HCT116 (cell line): Measurements from ENCODE around the gene AMMECR1. TPM values are rescaled to one million over a fixed set of nuclear protein-coding genes. Genes with fewer than 3 reads are reported as not detected.

Experiments
- ATAC-seq: fragments of 200-7000 bp; cut with Tn5 transposase; 2 replicates; pipeline ENCODE4 v1.9.1; 2020; ENCODE audit warnings: mild to moderate bottlenecking, moderate library complexity
- BruUV-seq: library from RNA; stranded (reverse); fragments of 400-500 nt; replicated peaks from 2 replicates; lab custom pipeline; 2021; lab: Mats Ljungman, UMichigan
- CTCF ChIA-PET: fragments of 300-600 bp; sonication (Branson Sonifier 250); formaldehyde crosslinking; loops from one replicate; lab custom pipeline; 2021; ENCODE audit warnings: antibody characterized with exemption; lab: Charles Lee
- POLR2A ChIA-PET: fragments of 300-600, 350-600 bp; sonication (Branson Sonifier 250); formaldehyde crosslinking; loops from one replicate; lab custom pipeline; 2021; ENCODE audit warnings: antibody characterized with exemption; lab: Charles Lee
- RAD21 ChIA-PET, 2 experiments: fragments of 300-600 bp; sonication (Branson Sonifier 250); formaldehyde crosslinking; loops; one replicate each; lab custom pipeline; 2023; ENCODE audit warnings: low total read pairs in 2 of 2; ENCODE audit not compliant: uncharacterized antibody in 2 of 2, unreplicated experiment in 2 of 2, low non-redundant PET in 1 of 2; lab: Charles Lee
- DNase-seq: peaks from one replicate; pipeline ENCODE4 v3.0.0-alpha.2; 2010; ENCODE audit warnings: low read depth, low spot score
- H2AFZ ChIP-seq: fragments of 200-600 bp; shearing (Covaris generic), sonication (generic); 2 replicates; pipeline ENCODE4 v1.6.1; 2017; ENCODE audit warnings: low read depth, mixed run types, mixed read lengths, antibody characterized with exemption, low read length; ENCODE audit not compliant: poor library complexity, severe bottlenecking
- H3K27ac ChIP-seq: 2 replicates; pipeline ENCODE4 v1.5.1; 2012; ENCODE audit warnings: low read depth, low read length
- H3K27me3 ChIP-seq: fragments of 200-600 bp; sonication (generic); 2 replicates; pipeline ENCODE4 v1.6.1; 2016; ENCODE audit warnings: mixed run types, low read length, mixed read lengths; ENCODE audit not compliant: insufficient read depth
- H3K36me3 ChIP-seq, 2 experiments: fragments of 200-500 bp in 1 of 2; fragments of 200-600 bp in 1 of 2; sonication (Bioruptor generic) in 1 of 2; sonication (generic) in 1 of 2; 2 replicates each; pipeline versions ENCODE4 v1.5.1 to v1.6.1; 2014 to 2016; ENCODE audit warnings: low read length in 2 of 2, inconsistent platforms in 1 of 2, mixed read lengths in 1 of 2, mixed run types in 1 of 2; ENCODE audit not compliant: insufficient read depth in 2 of 2, control insufficient read depth in 1 of 2
- H3K4me1 ChIP-seq, 2 experiments: fragments of 200-600 bp in 1 of 2; sonication (generic) in 1 of 2; 2 replicates each; pipeline versions ENCODE4 v1.5.1 to v1.6.1; 2012 to 2017; ENCODE audit warnings: low read length in 2 of 2, inconsistent platforms in 1 of 2, mild to moderate bottlenecking in 1 of 2, mixed read lengths in 1 of 2, mixed run types in 1 of 2, moderate library complexity in 1 of 2; ENCODE audit not compliant: insufficient read depth in 2 of 2, control insufficient read depth in 1 of 2
- H3K4me2 ChIP-seq: fragments of 200-600 bp; sonication (generic); 2 replicates; pipeline ENCODE4 v1.6.1; 2017; ENCODE audit warnings: mixed run types, low read length, mixed read lengths
- H3K4me3 ChIP-seq, 2 experiments: fragments of 200-600 bp in 1 of 2; sonication (generic) in 1 of 2; replicated peaks in 1 of 2; 2 replicates each; pipeline ENCODE4 v1.5.1; 2011 to 2016; ENCODE audit warnings: low read length in 2 of 2, control low read depth in 1 of 2, low read depth in 1 of 2, mild to moderate bottlenecking in 1 of 2, mixed read lengths in 1 of 2, mixed run types in 1 of 2
- H3K79me2 ChIP-seq: fragments of 200-600 bp; sonication (generic); 2 replicates; pipeline ENCODE4 v1.6.1; 2017; ENCODE audit warnings: mild to moderate bottlenecking, mixed run types, low read length, moderate library complexity, mixed read lengths; ENCODE audit not compliant: insufficient read depth
- H3K9ac ChIP-seq: fragments of 200-600 bp; sonication (generic); 2 replicates; pipeline ENCODE4 v1.6.1; 2016; ENCODE audit warnings: low read length, mixed read lengths
- H3K9me2 ChIP-seq: fragments of 200-600 bp; sonication (generic), shearing (Covaris generic); 2 replicates; pipeline ENCODE4 v1.6.1; 2017; ENCODE audit warnings: mixed run types, mild to moderate bottlenecking, moderate library complexity; ENCODE audit not compliant: insufficient read depth
- H3K9me3 ChIP-seq, 2 experiments: fragments of 200-500 bp in 1 of 2; fragments of 200-600 bp in 1 of 2; sonication (Bioruptor generic) in 1 of 2; sonication (generic) in 1 of 2; 2 replicates each; pipeline ENCODE4 v1.6.1; 2014 to 2017; ENCODE audit warnings: low read length in 2 of 2, mixed read lengths in 2 of 2, inconsistent platforms in 1 of 2, low read depth in 1 of 2, mild to moderate bottlenecking in 1 of 2, mixed run types in 1 of 2, moderate library complexity in 1 of 2; ENCODE audit not compliant: control insufficient read depth in 1 of 2, insufficient read depth in 1 of 2
- H4K20me1 ChIP-seq: fragments of 200-600 bp; sonication (generic), shearing (Covaris generic); 2 replicates; pipeline ENCODE4 v1.6.1; 2017; ENCODE audit warnings: mixed run types, mild to moderate bottlenecking, moderate library complexity; ENCODE audit not compliant: insufficient read depth
- CEBPB ChIP-seq: IDR thresholded peaks from 2 replicates; pipeline ENCODE4 v1.6.1; 2012; ENCODE audit warnings: low read depth
- ELF1 ChIP-seq: IDR thresholded peaks from 2 replicates; pipeline ENCODE4 v1.6.1; 2012; ENCODE audit warnings: low read depth, borderline replicate concordance
- EZH2 ChIP-seq: fragments of 200-600 bp; sonication (generic); IDR thresholded peaks from 2 replicates; pipeline ENCODE4 v1.6.1; 2017; ENCODE audit warnings: antibody characterized with exemption, mixed run types
- JUND ChIP-seq: IDR thresholded peaks from 2 replicates; pipeline ENCODE4 v1.6.1; 2012
- MAX ChIP-seq: IDR thresholded peaks from 2 replicates; pipeline ENCODE4 v1.6.1; 2012
- REST ChIP-seq: IDR thresholded peaks from 2 replicates; pipeline ENCODE4 v1.6.1; 2012; ENCODE audit warnings: low read depth
- SRF ChIP-seq: IDR thresholded peaks from 2 replicates; pipeline ENCODE4 v1.6.1; 2012; ENCODE audit warnings: low read depth
- TCF7L2 ChIP-seq: IDR thresholded peaks from 2 replicates; pipeline ENCODE4 v1.7.0; 2011; ENCODE audit warnings: borderline replicate concordance, inconsistent platforms; ENCODE audit not compliant: insufficient read depth, insufficient read length; ENCODE audit errors: extremely low read depth
- ZFX ChIP-seq: fragments of 450-650 bp; IDR thresholded peaks from 2 replicates; pipeline ENCODE4 v1.6.1; 2017
- ZNF274 ChIP-seq: fragments of 200-500 bp; sonication (Bioruptor generic); IDR thresholded peaks from 2 replicates; pipeline ENCODE4 v1.6.1; 2014; ENCODE audit warnings: mild to moderate bottlenecking, low read depth, low read length, inconsistent platforms
- intact Hi-C: fragments of 100-400 bp; cut with micrococcal nuclease; formaldehyde crosslinking; loops from 2 replicates; pipeline ENCODE4 v1.10.0; 2022
- total RNA-seq: library from RNA; stranded (reverse); gene quantifications from one replicate; pipeline ENCODE4 v1.2.1, GENCODE V29; 2021; ENCODE audit not compliant: unreplicated experiment
- TF ChIP-seq, protein P1 (sequence below): IDR thresholded peaks from 2 replicates; pipeline ENCODE4 v1.6.1; 2012
- TF ChIP-seq, protein P2 (sequence below), 3 experiments: fragments of 200-600 bp in 1 of 3; sonication (generic) in 1 of 3; IDR thresholded peaks in 2 of 3; conservative IDR thresholded peaks in 1 of 3; 2 replicates each; pipeline ENCODE4 v1.5.1; 2012 to 2017; ENCODE audit warnings: low read depth in 2 of 3, low read length in 2 of 3, antibody characterized with exemption in 1 of 3, borderline replicate concordance in 1 of 3, control low read depth in 1 of 3, mild to moderate bottlenecking in 1 of 3, mixed read lengths in 1 of 3, mixed run types in 1 of 3, moderate library complexity in 1 of 3; ENCODE audit not compliant: insufficient read depth in 1 of 3

Gene AMMECR1
- total RNA-seq, 1 experiment from 2014 or later: 9.2 TPM

GRCh38 chrX:110181459-110182137 is 136.3 kb downstream of the AMMECR1 start:
- TF ChIP-seq ELF1 (no peak), REST (no peak), ZFX (no peak), TCF7L2 (no peak), CEBPB (no peak), EZH2 (no peak), JUND (no peak), MAX (no peak), ZNF274 (no peak), SRF (no peak)
- TF ChIP-seq, protein P1, sequence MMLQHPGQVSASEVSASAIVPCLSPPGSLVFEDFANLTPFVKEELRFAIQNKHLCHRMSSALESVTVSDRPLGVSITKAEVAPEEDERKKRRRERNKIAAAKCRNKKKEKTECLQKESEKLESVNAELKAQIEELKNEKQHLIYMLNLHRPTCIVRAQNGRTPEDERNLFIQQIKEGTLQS: no peak
- TF ChIP-seq, protein P2, sequence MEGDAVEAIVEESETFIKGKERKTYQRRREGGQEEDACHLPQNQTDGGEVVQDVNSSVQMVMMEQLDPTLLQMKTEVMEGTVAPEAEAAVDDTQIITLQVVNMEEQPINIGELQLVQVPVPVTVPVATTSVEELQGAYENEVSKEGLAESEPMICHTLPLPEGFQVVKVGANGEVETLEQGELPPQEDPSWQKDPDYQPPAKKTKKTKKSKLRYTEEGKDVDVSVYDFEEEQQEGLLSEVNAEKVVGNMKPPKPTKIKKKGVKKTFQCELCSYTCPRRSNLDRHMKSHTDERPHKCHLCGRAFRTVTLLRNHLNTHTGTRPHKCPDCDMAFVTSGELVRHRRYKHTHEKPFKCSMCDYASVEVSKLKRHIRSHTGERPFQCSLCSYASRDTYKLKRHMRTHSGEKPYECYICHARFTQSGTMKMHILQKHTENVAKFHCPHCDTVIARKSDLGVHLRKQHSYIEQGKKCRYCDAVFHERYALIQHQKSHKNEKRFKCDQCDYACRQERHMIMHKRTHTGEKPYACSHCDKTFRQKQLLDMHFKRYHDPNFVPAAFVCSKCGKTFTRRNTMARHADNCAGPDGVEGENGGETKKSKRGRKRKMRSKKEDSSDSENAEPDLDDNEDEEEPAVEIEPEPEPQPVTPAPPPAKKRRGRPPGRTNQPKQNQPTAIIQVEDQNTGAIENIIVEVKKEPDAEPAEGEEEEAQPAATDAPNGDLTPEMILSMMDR (IDR thresholded peaks at IDR 0.05 in 2 of 3, conservative IDR thresholded peaks at IDR 0.05 in 1 of 3; ENCODE audit: borderline replicate concordance in 1 of 3, insufficient read depth in 1 of 3, low read depth in 2 of 3, low read length in 2 of 3): no peak
- H2AFZ ChIP-seq: no peak overlapping the region
- H3K79me2 ChIP-seq: no peaks in the 10 kb centered on the region
- H3K9ac ChIP-seq: peak overlapping the region; percentile 11; the same call in 1 of the 2 replicates
- H3K36me3 ChIP-seq: no peaks in the 10 kb centered on the region
- ATAC-seq (peak; percentile 37), DNase-seq (no peak)
- H3K9me3 ChIP-seq: no peaks in the 10 kb centered on the region
- peak overlapping the region; percentile 62 for H3K4me2 ChIP-seq
- H3K9me2 ChIP-seq: no peaks in the 10 kb centered on the region
- H3K4me3 ChIP-seq: peak overlapping the region in 1 of 2 experiments; percentile 20; a peak in 1 of 4 replicates
- intact Hi-C loops: no loop called here
- ChIA-PET RAD21 (interaction anchor here in 1 of 2 experiments (0.6 kb wide), 1 partner anchor 259 kb away, joined by 4 read pairs; no protein-coding TSS in a partner anchor), POLR2A (no interaction called here), CTCF (interaction anchor here (1.1 to 1.3 kb wide), 2 partner anchors 13 to 21 kb away, joined by 4 to 8 read pairs; no protein-coding TSS in a partner anchor)
- H3K4me1 ChIP-seq: peaks cover 43 to 55% of the 10 kb centered on the region in 2 experiments
- peak overlapping the region; percentile 66 for H3K27ac ChIP-seq
- H3K27me3 ChIP-seq: no peaks in the 10 kb centered on the region
- no TSS peak for BruUV-seq
- H4K20me1 ChIP-seq: no peaks in the 10 kb centered on the region
